Liver (tissue), 9 donors: ENCODE results near the gene CDC14A. TPM values are rescaled to one million over a fixed set of nuclear protein-coding genes. Genes with fewer than 3 reads are reported as not detected.

Source experiments
- DNase-seq: peaks from one replicate; pipeline ENCODE4 v3.0.0-alpha.2; 2017; ENCODE audit warnings: low spot score
- H3K27ac ChIP-seq, 2 donors: one replicate each; pipeline ENCODE4 v1.7.0; 2013; ENCODE audit warnings: inconsistent platforms in 2 of 2, low read length in 2 of 2, control low read depth in 1 of 2, low read depth in 1 of 2, mild to moderate bottlenecking in 1 of 2
- H3K27me3 ChIP-seq, 4 donors: one replicate each; pipeline versions ENCODE4 v1.6.1 to v1.7.0; 2013; ENCODE audit warnings: low read length in 3 of 4, inconsistent platforms in 1 of 4, mild to moderate bottlenecking in 1 of 4, moderate library complexity in 1 of 4; ENCODE audit not compliant: control insufficient read depth in 4 of 4, insufficient read depth in 4 of 4
- H3K36me3 ChIP-seq, 4 donors: one replicate each; pipeline versions ENCODE4 v1.6.1 to v1.7.0; 2013; ENCODE audit warnings: low read length in 3 of 4, mild to moderate bottlenecking in 3 of 4, low read depth in 1 of 4, moderate library complexity in 1 of 4; ENCODE audit not compliant: control insufficient read depth in 4 of 4, insufficient read depth in 3 of 4
- H3K4me1 ChIP-seq, 4 donors: one replicate each; pipeline versions ENCODE4 v1.6.1 to v1.7.0; 2013; ENCODE audit warnings: low read length in 3 of 4, mild to moderate bottlenecking in 3 of 4, moderate library complexity in 1 of 4; ENCODE audit not compliant: control insufficient read depth in 4 of 4, insufficient read depth in 4 of 4
- H3K4me3 ChIP-seq, 3 donors: one replicate each; pipeline versions ENCODE4 v1.6.1 to v1.7.0; 2013; ENCODE audit warnings: low read length in 3 of 3, control low read depth in 1 of 3, low read depth in 1 of 3, mild to moderate bottlenecking in 1 of 3
- H3K9ac ChIP-seq, 2 donors: one replicate each; pipeline ENCODE4 v1.7.0; 2013; ENCODE audit warnings: low read length in 2 of 2, mild to moderate bottlenecking in 2 of 2, moderate library complexity in 2 of 2, control low read depth in 1 of 2, low read depth in 1 of 2
- H3K9me3 ChIP-seq, 4 donors: one replicate each; pipeline versions ENCODE4 v1.6.1 to v1.7.0; 2013; ENCODE audit warnings: low read length in 3 of 4; ENCODE audit not compliant: control insufficient read depth in 4 of 4
- ATF3 ChIP-seq: IDR thresholded peaks from 2 replicates; pipeline ENCODE4 v1.6.1; 2016; ENCODE audit warnings: antibody characterized with exemption
- CTCF ChIP-seq: fragments of 150-350 bp; IDR thresholded peaks from 2 replicates; pipeline ENCODE4 v1.5.1; 2017; ENCODE audit warnings: improper control_type of control experiment, low read depth, low read length; ENCODE audit not compliant: missing input control
- EGR1 ChIP-seq, 2 donors: IDR thresholded peaks; 2 replicates each; pipeline ENCODE4 v1.6.1; 2016 to 2018; ENCODE audit warnings: antibody characterized with exemption in 2 of 2, low read depth in 2 of 2
- FOXA1 ChIP-seq: IDR thresholded peaks from 2 replicates; pipeline ENCODE4 v1.6.1; 2016; ENCODE audit warnings: antibody characterized with exemption
- GABPA ChIP-seq, 2 donors: IDR thresholded peaks in 1 of 2; conservative IDR thresholded peaks in 1 of 2; 2 replicates each; pipeline ENCODE4 v1.6.1; 2016; ENCODE audit warnings: antibody characterized with exemption in 2 of 2, mild to moderate bottlenecking in 1 of 2, moderate library complexity in 1 of 2
- HNF4A ChIP-seq, 2 donors: conservative IDR thresholded peaks; 2 replicates each; pipeline ENCODE4 v1.6.1; 2016; ENCODE audit warnings: antibody characterized with exemption in 2 of 2, mild to moderate bottlenecking in 2 of 2
- HNF4G ChIP-seq: IDR thresholded peaks from 2 replicates; pipeline ENCODE4 v1.6.1; 2016; ENCODE audit warnings: antibody characterized with exemption
- JUND ChIP-seq, 2 donors: IDR thresholded peaks; 2 replicates each; pipeline ENCODE4 v1.6.1; 2016; ENCODE audit warnings: antibody characterized with exemption in 2 of 2
- MAX ChIP-seq: IDR thresholded peaks from 2 replicates; pipeline ENCODE4 v1.6.1; 2016; ENCODE audit warnings: antibody characterized with exemption
- NR2F2 ChIP-seq: IDR thresholded peaks from 2 replicates; pipeline ENCODE4 v1.6.1; 2016; ENCODE audit warnings: antibody characterized with exemption
- RAD21 ChIP-seq, 2 donors: IDR thresholded peaks; 2 replicates each; pipeline ENCODE4 v1.6.1; 2016; ENCODE audit warnings: antibody characterized with exemption in 2 of 2, mild to moderate bottlenecking in 2 of 2
- REST ChIP-seq: IDR thresholded peaks from 2 replicates; pipeline ENCODE4 v1.6.1; 2016; ENCODE audit warnings: antibody characterized with exemption, mild to moderate bottlenecking
- RXRA ChIP-seq, 2 donors: IDR thresholded peaks; 2 replicates each; pipeline ENCODE4 v1.6.1; 2017 to 2018; ENCODE audit warnings: antibody characterized with exemption in 2 of 2, mild to moderate bottlenecking in 1 of 2
- SP1 ChIP-seq: IDR thresholded peaks from 2 replicates; pipeline ENCODE4 v1.6.1; 2018; ENCODE audit warnings: antibody characterized with exemption, mild to moderate bottlenecking
- TAF1 ChIP-seq: conservative IDR thresholded peaks from 2 replicates; pipeline ENCODE4 v1.6.1; 2016; ENCODE audit warnings: antibody characterized with exemption, mild to moderate bottlenecking
- YY1 ChIP-seq: IDR thresholded peaks from 2 replicates; pipeline ENCODE4 v1.6.1; 2016; ENCODE audit warnings: antibody characterized with exemption, mild to moderate bottlenecking
- WGBS: extraction: QIAGEN DNeasy Blood & Tissue Kit; methylation state at CpG from one replicate; pipeline ENCODE4 v1.1.7; 2013; 5-methylcytosine and 5-hydroxymethylcytosine counted together
- polyA plus RNA-seq, 2 donors: library from polyadenylated mRNA; stranded (reverse) in 1 of 2; unstranded in 1 of 2; fragments of 200-250 nt in 1 of 2; fragments of >200 nt in 1 of 2; fragmentation: Nextera tagmentation in 1 of 2; extraction: Ambion mirVana in 1 of 2; gene quantifications; one replicate each; pipeline versions ENCODE4 v1.2.1 to v1.2.3, GENCODE V29; 2013 to 2015
- total RNA-seq, 2 donors: library from RNA; depleted of rRNA; stranded (reverse); fragments of >200 nt; gene quantifications; one replicate each; pipeline ENCODE4 v1.2.3, GENCODE V29; 2014
- donor health status: healthy.
- donor health status: healthy.
- donor health status: healthy.
- donor health status: healthy.
- donor health status: healthy.

The CDC14A gene
- total and polyA plus RNA-seq, 4 donors = 0.39 to 4.1 (median 2.6) TPM

GRCh38 chr1:100530141-100530540 is 177.8 kb downstream of the CDC14A start (continued):
- TF ChIP-seq CTCF (no peak), HNF4A (conservative IDR thresholded peaks at IDR 0.05) (no peak), RAD21 (IDR thresholded peaks at IDR 0.05) (no peak)

- H3K27ac ChIP-seq = no peak overlapping the region
- peaks cover 0 to 7% (median 2%) of the 10 kb centered on the region in 4 donors for H3K4me1 ChIP-seq
- 72% methylated on average over 3 of the region's 3 CpGs for WGBS
Observed at GRCh38 chr1:100530880-100531487, 178.7 kb downstream of the CDC14A start.

More at GRCh38 chr1:100530880-100531487, 178.7 kb downstream of the CDC14A start:
- DNase-seq = no peak
- no peak overlapping the region for H3K9ac ChIP-seq
- no peaks in the 10 kb centered on the region for H3K36me3 ChIP-seq
- H3K27me3 ChIP-seq = no peaks in the 10 kb centered on the region
- H3K9me3 ChIP-seq = no peaks in the 10 kb centered on the region
- H3K4me3 ChIP-seq = no peak overlapping the region
- TF ChIP-seq TAF1 (no peak), MAX (no peak), HNF4G (no peak), ATF3 (no peak), CTCF (no peak), RXRA (IDR thresholded peaks at IDR 0.05) (no peak), SP1 (peak; percentile 10), REST (peak; percentile 49), GABPA (IDR thresholded peaks at IDR 0.05 in 1 of 2, conservative IDR thresholded peaks at IDR 0.05 in 1 of 2) (peak in 1 of 2 donors; percentile 25), YY1 (no peak), EGR1 (IDR thresholded peaks at IDR 0.05; ENCODE audit: low read depth in 2 of 2) (no peak), RAD21 (IDR thresholded peaks at IDR 0.05) (no peak), JUND (IDR thresholded peaks at IDR 0.05) (no peak), NR2F2 (no peak), FOXA1 (no peak)
